Adipocyte (in vitro differentiated cells): ENCODE data around the gene C9orf152.

Source experiments
- DNase-seq: peaks from one replicate; pipeline ENCODE4 v3.0.0-alpha.2; 2015; ENCODE audit warnings: low read depth
- H3K27me3 ChIP-seq: replicated peaks from 2 replicates; pipeline ENCODE4 v1.7.0; 2013; ENCODE audit warnings: mild to moderate bottlenecking, low read length, moderate library complexity; ENCODE audit not compliant: control insufficient read depth, insufficient read depth
- H3K36me3 ChIP-seq: 2 replicates; pipeline ENCODE4 v1.7.0; 2013; ENCODE audit warnings: low read length, mild to moderate bottlenecking, moderate library complexity; ENCODE audit not compliant: control insufficient read depth, insufficient read depth, severe bottlenecking
- H3K4me1 ChIP-seq: 2 replicates; pipeline ENCODE4 v1.7.0; 2013; ENCODE audit warnings: mild to moderate bottlenecking, low read length, moderate library complexity; ENCODE audit not compliant: control insufficient read depth, insufficient read depth
- H3K4me3 ChIP-seq: 2 replicates; pipeline ENCODE4 v1.7.0; 2013; ENCODE audit warnings: mild to moderate bottlenecking, low read length, moderate library complexity
- H3K9ac ChIP-seq: 2 replicates; pipeline ENCODE4 v1.7.0; 2013; ENCODE audit warnings: mild to moderate bottlenecking, low read length, moderate library complexity
- H3K9me3 ChIP-seq: 2 replicates; pipeline ENCODE4 v1.7.0; 2013; ENCODE audit warnings: mild to moderate bottlenecking, low read length, moderate library complexity; ENCODE audit not compliant: control insufficient read depth

Gene C9orf152

DNA sequence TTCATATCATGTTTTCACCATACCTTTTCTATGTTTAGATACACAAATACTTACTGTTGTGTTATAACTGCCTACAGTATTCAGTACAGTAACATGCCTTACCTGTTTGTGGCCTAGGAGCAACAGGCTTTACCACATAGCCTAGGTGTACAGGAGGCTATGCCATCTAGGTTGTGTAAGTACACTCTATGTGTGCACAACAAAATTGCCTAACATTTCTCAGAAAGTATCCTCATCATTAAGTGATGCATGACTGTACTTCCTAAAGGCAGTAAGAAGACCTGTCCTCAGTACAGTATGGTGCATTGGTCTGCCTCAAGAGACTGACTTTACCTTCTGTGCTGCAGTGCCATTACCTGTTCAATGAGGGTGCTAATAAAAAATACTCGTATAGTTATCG lies 40.4 kb upstream of the C9orf152 start:
- Histone ChIP-seq H3K27me3 (no peaks in the 10 kb centered on the region), H3K4me3 (no peak overlapping the region), H3K9ac (no peak overlapping the region), H3K36me3 (peaks cover 66% of the 10 kb centered on the region), H3K9me3 (no peaks in the 10 kb centered on the region), H3K4me1 (peaks cover 10% of the 10 kb centered on the region)
- DNase-seq, result no peak

- Histone ChIP-seq H3K9ac (no peak overlapping the region), H3K4me1 (peaks cover 13% of the 10 kb centered on the region), H3K36me3 (peaks cover 85% of the 10 kb centered on the region), H3K27me3 (no peaks in the 10 kb centered on the region), H3K4me3 (no peak overlapping the region), H3K9me3 (no peaks in the 10 kb centered on the region)
- DNase-seq, result no peak
These were observed 38.3 kb upstream of the C9orf152 start for GRCh38 chr9:110246214-110246613.

DNA sequence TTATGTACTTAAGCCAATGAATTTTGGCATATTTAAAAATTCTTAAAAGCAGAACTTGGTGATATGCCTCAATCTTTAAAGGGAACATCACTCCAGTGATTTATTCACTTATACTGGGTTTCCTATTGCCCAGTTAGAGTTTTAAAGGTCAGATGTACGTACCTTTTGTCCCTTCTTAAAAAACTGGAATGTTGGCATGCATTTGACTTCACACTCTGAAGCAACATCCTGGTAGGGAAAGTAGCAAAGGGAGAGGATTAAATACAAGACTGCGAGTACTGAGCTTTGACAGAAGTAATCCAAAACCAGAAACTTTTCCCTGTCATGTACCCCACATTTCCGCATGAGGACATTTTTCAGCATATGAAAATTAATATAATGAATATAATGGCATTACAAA lies 36.7 kb upstream of the C9orf152 start:
- H3K36me3 ChIP-seq, result peaks cover 73% of the 10 kb centered on the region
- H3K27me3 ChIP-seq, result no peaks in the 10 kb centered on the region
- DNase-seq, result no peak
- no peak overlapping the region for H3K9ac ChIP-seq
- no peaks in the 10 kb centered on the region for H3K9me3 ChIP-seq
- H3K4me1 ChIP-seq, result peaks cover 13% of the 10 kb centered on the region
- no peak overlapping the region for H3K4me3 ChIP-seq

- DNase-seq, result no peak
- no peak overlapping the region for H3K9ac ChIP-seq
- no peak overlapping the region for H3K4me3 ChIP-seq
- peaks cover 13% of the 10 kb centered on the region for H3K4me1 ChIP-seq
- H3K36me3 ChIP-seq, result peaks cover 49% of the 10 kb centered on the region
- H3K27me3 ChIP-seq, result no peaks in the 10 kb centered on the region
- H3K9me3 ChIP-seq, result no peaks in the 10 kb centered on the region
These were observed 33.9 kb upstream of the C9orf152 start for GRCh38 chr9:110241858-110242321.

GRCh38 chr9:110241260-110241857 lies 33.4 kb upstream of the C9orf152 start:
- Histone ChIP-seq H3K4me1 (peaks cover 13% of the 10 kb centered on the region), H3K4me3 (no peak overlapping the region), H3K9me3 (no peaks in the 10 kb centered on the region), H3K36me3 (peaks cover 43% of the 10 kb centered on the region), H3K9ac (no peak overlapping the region), H3K27me3 (no peaks in the 10 kb centered on the region)
- no peak for DNase-seq

DNA sequence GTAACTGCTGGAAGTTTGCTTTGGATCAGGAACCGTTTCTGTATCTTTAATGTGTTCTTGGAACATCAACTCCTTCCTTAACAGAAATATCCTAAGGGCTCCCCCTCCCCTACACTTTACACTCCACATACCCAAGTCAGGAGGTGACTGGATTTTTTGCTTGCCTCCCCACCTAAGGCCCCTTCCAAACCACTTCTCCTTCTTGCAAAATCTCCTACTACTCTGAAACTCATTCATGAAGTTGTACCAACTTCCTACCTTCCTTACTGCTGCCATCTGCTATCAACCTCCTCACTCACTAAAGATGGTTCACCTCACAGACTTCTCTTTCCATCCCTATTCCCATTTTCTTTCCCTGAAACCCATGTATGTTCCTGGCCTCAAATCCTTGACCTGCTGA lies 32.2 kb upstream of the C9orf152 start:
- Histone ChIP-seq H3K4me1 (peaks cover 13% of the 10 kb centered on the region), H3K9me3 (no peaks in the 10 kb centered on the region)

GRCh38 chr9:110228321-110228720 lies 20.4 kb upstream of the C9orf152 start:
- H3K9ac ChIP-seq, result no peak overlapping the region

More for the DNA sequence above, 32.2 kb upstream of the C9orf152 start:
- no peak overlapping the region for H3K4me3 ChIP-seq
- DNase-seq, result no peak
- peaks cover 37% of the 10 kb centered on the region for H3K36me3 ChIP-seq
- no peaks in the 10 kb centered on the region for H3K27me3 ChIP-seq
- no peak overlapping the region for H3K9ac ChIP-seq

DNA sequence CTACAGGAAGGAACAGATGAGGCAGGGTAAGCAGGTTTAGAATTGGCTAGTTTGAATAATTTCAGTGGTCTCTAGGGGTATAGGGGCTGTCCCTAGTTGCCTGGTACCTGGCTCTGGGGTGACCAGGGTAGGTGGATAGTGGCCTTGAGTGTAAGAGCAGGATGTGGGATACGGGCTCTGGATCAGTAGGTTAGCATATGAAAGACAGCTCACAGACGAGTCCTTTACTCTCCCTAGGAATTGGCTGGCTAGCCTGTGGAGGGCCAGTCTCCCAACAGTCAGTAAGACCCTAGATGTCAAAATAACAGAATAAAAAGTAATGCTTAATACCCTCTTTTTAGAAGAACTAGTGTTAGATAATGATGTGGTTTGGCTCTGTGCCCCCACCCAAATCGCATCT lies 16.6 kb upstream of the C9orf152 start:
- no peaks in the 10 kb centered on the region for H3K36me3 ChIP-seq
- H3K27me3 ChIP-seq, result no peaks in the 10 kb centered on the region
- no peaks in the 10 kb centered on the region for H3K9me3 ChIP-seq
- no peak overlapping the region for H3K9ac ChIP-seq
- no peak overlapping the region for H3K4me3 ChIP-seq
- H3K4me1 ChIP-seq, result no peaks in the 10 kb centered on the region
- no peak for DNase-seq

More at GRCh38 chr9:110228321-110228720, 20.4 kb upstream of the C9orf152 start:
- Histone ChIP-seq H3K4me3 (no peak overlapping the region), H3K9me3 (no peaks in the 10 kb centered on the region), H3K27me3 (no peaks in the 10 kb centered on the region), H3K36me3 (no peaks in the 10 kb centered on the region), H3K4me1 (no peaks in the 10 kb centered on the region)
- DNase-seq, result peak; percentile 40

- Histone ChIP-seq H3K9me3 (no peaks in the 10 kb centered on the region), H3K36me3 (no peaks in the 10 kb centered on the region), H3K4me3 (no peak overlapping the region), H3K4me1 (peaks cover 9% of the 10 kb centered on the region), H3K27me3 (no peaks in the 10 kb centered on the region), H3K9ac (no peak overlapping the region)
- no peak for DNase-seq
These were observed 12.8 kb upstream of the C9orf152 start for GRCh38 chr9:110220809-110221208.

- no peaks in the 10 kb centered on the region for H3K27me3 ChIP-seq
- H3K9me3 ChIP-seq, result no peaks in the 10 kb centered on the region
- H3K4me3 ChIP-seq, result peak overlapping the region; percentile 57
- H3K36me3 ChIP-seq, result no peaks in the 10 kb centered on the region
- peak; percentile 80 for DNase-seq
- H3K9ac ChIP-seq, result peak overlapping the region; percentile 67
- peaks cover 18% of the 10 kb centered on the region for H3K4me1 ChIP-seq
These were observed 9.7 kb upstream of the C9orf152 start for GRCh38 chr9:110217656-110218099.

GRCh38 chr9:110214586-110215355 lies 6.8 kb upstream of the C9orf152 start:
- Histone ChIP-seq H3K27me3 (no peaks in the 10 kb centered on the region), H3K4me1 (peaks cover 18% of the 10 kb centered on the region), H3K9ac (no peak overlapping the region), H3K36me3 (no peaks in the 10 kb centered on the region), H3K4me3 (no peak overlapping the region), H3K9me3 (no peaks in the 10 kb centered on the region)
- peak; percentile 29 for DNase-seq
